Measurements from ENCODE around the gene DHX35. TPM values are rescaled to one million over a fixed set of nuclear protein-coding genes. Genes with fewer than 3 reads are reported as not detected.

Gene DHX35
- polyA plus RNA-seq, 1 donor from 2014 or later: 21.3 TPM

DNA sequence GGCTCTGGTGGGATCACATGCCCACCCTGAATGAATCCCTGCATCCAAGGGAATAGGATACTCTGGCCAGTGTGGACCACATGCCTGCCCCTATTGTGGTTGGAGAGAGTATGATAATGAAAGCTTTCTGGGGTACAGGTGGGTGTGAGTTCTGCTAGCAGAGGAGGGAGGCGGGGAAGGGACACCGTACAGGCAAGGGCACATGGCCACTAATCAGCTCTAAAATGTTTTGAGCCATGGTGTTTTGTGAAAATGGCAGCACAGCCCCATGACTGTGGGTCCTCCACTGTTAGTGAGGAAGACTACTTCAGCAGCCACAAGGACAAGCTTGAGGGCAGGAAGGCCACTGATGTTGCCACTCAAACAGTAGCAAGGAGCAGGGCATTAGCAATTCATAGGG lies 11.9 kb upstream of the DHX35 start:
- TF ChIP-seq POLR2AphosphoS5 (IDR thresholded peaks at IDR 0.05) (no peak), MXI1 (conservative IDR thresholded peaks at IDR 0.05; ENCODE audit: poor library complexity, severe bottlenecking) (no peak), REST (IDR thresholded peaks at IDR 0.05; ENCODE audit: borderline replicate concordance) (no peak), TAF1 (IDR thresholded peaks at IDR 0.05; ENCODE audit: low read depth) (no peak), RAD21 (conservative IDR thresholded peaks at IDR 0.05) (no peak), EZH2 (IDR thresholded peaks at IDR 0.05; ENCODE audit: borderline replicate concordance, insufficient read depth, low read length, poor library complexity, severe bottlenecking) (no peak), SMC3 (conservative IDR thresholded peaks at IDR 0.05; ENCODE audit: poor library complexity) (no peak), EP300 (conservative IDR thresholded peaks at IDR 0.05; ENCODE audit: poor library complexity, severe bottlenecking) (no peak)
- TF ChIP-seq, protein P1, sequence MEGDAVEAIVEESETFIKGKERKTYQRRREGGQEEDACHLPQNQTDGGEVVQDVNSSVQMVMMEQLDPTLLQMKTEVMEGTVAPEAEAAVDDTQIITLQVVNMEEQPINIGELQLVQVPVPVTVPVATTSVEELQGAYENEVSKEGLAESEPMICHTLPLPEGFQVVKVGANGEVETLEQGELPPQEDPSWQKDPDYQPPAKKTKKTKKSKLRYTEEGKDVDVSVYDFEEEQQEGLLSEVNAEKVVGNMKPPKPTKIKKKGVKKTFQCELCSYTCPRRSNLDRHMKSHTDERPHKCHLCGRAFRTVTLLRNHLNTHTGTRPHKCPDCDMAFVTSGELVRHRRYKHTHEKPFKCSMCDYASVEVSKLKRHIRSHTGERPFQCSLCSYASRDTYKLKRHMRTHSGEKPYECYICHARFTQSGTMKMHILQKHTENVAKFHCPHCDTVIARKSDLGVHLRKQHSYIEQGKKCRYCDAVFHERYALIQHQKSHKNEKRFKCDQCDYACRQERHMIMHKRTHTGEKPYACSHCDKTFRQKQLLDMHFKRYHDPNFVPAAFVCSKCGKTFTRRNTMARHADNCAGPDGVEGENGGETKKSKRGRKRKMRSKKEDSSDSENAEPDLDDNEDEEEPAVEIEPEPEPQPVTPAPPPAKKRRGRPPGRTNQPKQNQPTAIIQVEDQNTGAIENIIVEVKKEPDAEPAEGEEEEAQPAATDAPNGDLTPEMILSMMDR (IDR thresholded peaks at IDR 0.05; ENCODE audit: poor library complexity, severe bottlenecking): no peak
- H3K27me3 ChIP-seq (ENCODE audit: insufficient read depth, low read depth, low read length): no peaks in the 10 kb centered on the region
- H3K9me2 ChIP-seq (ENCODE audit: insufficient read depth, low read length): no peaks in the 10 kb centered on the region
- no peak overlapping the region for H2AFZ ChIP-seq (ENCODE audit: low read depth, low read length)
- no peak overlapping the region for H3K4me3 ChIP-seq (ENCODE audit: low read length)
- no peaks in the 10 kb centered on the region for H3K9me3 ChIP-seq (ENCODE audit: low read length)
- no peak overlapping the region for H3K27ac ChIP-seq (ENCODE audit: low read length)
- no peak overlapping the region for H3K9ac ChIP-seq (ENCODE audit: low read length)
- no peaks in the 10 kb centered on the region for H4K20me1 ChIP-seq (ENCODE audit: insufficient read depth)
- H3K36me3 ChIP-seq (ENCODE audit: insufficient read depth, low read length): no peaks in the 10 kb centered on the region
- H3F3A ChIP-seq (ENCODE audit: insufficient read depth, low read length, poor library complexity, severe bottlenecking): no peaks in the 10 kb centered on the region
- no peaks in the 10 kb centered on the region for H3K79me2 ChIP-seq (replicated peaks; ENCODE audit: insufficient read depth, low read length)
- no peak overlapping the region for H3K4me2 ChIP-seq (ENCODE audit: low read length)

DNA sequence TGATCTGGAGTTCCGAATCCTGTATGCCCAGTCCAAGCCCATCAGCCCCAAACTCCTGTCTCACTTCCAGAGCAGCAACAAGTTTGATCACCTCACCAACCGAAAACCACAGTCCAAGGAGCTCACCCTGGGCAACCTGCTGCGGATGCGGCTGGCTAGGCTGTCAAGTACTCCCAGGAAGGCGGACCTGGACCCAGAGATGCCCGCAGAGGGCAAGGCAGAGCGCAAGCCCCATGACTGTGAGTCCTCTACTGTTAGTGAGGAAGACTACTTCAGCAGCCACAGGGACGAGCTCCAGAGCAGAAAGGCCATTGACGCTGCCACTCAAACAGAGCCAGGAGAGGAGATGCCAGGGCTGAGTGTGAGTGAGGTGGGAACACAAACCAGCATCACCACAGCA lies 10.5 kb upstream of the DHX35 start:
- no peaks in the 10 kb centered on the region for H4K20me1 ChIP-seq (ENCODE audit: insufficient read depth)
- H3F3A ChIP-seq (ENCODE audit: insufficient read depth, low read length, poor library complexity, severe bottlenecking): no peaks in the 10 kb centered on the region
- H2AFZ ChIP-seq (ENCODE audit: low read depth, low read length): no peak overlapping the region
- H3K4me3 ChIP-seq (ENCODE audit: low read length): no peak overlapping the region
- no peaks in the 10 kb centered on the region for H3K36me3 ChIP-seq (ENCODE audit: insufficient read depth, low read length)
- no peaks in the 10 kb centered on the region for H3K9me2 ChIP-seq (ENCODE audit: insufficient read depth, low read length)
- no peak overlapping the region for H3K27ac ChIP-seq (ENCODE audit: low read length)
- H3K27me3 ChIP-seq (ENCODE audit: insufficient read depth, low read depth, low read length): no peaks in the 10 kb centered on the region
- no peak for TF ChIP-seq EP300 (conservative IDR thresholded peaks at IDR 0.05; ENCODE audit: poor library complexity, severe bottlenecking)
- TF ChIP-seq EZH2 (IDR thresholded peaks at IDR 0.05; ENCODE audit: borderline replicate concordance, insufficient read depth, low read length, poor library complexity, severe bottlenecking): no peak
- no peak for TF ChIP-seq MXI1 (conservative IDR thresholded peaks at IDR 0.05; ENCODE audit: poor library complexity, severe bottlenecking)
- TF ChIP-seq RAD21 (conservative IDR thresholded peaks at IDR 0.05): no peak
- no peak for TF ChIP-seq REST (IDR thresholded peaks at IDR 0.05; ENCODE audit: borderline replicate concordance)
- TF ChIP-seq, protein P1 (IDR thresholded peaks at IDR 0.05; ENCODE audit: poor library complexity, severe bottlenecking): no peak
- no peak for TF ChIP-seq POLR2AphosphoS5 (IDR thresholded peaks at IDR 0.05)
- no peak for TF ChIP-seq TAF1 (IDR thresholded peaks at IDR 0.05; ENCODE audit: low read depth)
- no peak overlapping the region for H3K4me2 ChIP-seq (ENCODE audit: low read length)
- H3K9me3 ChIP-seq (ENCODE audit: low read length): no peaks in the 10 kb centered on the region
- H3K9ac ChIP-seq (ENCODE audit: low read length): no peak overlapping the region
- H3K79me2 ChIP-seq (replicated peaks; ENCODE audit: insufficient read depth, low read length): no peaks in the 10 kb centered on the region

Measured in neural cell (in vitro differentiated cells).